ENCODE results near the gene CHST3.
"Not testable (repeated sequence)": the region's sequence is repeated elsewhere in the genome, so short reads cannot be mapped to it uniquely, and the experiment has no call there.

Gene CHST3

GRCh38 chr10:71950683-71951082 is 13.5 kb upstream of the CHST3 start:
- DNase-seq (ENCODE audit: low spot score): no peak

- DNase-seq (ENCODE audit: low spot score): no peak
These were observed 11.4 kb upstream of the CHST3 start for GRCh38 chr10:71952745-71953144.

GRCh38 chr10:71957546-71958275 is 6.5 kb upstream of the CHST3 start:
- DNase-seq (ENCODE audit: low spot score): no peak

- no peak for DNase-seq (ENCODE audit: low spot score)
These were observed 4.7 kb upstream of the CHST3 start for GRCh38 chr10:71959526-71959925.

- no peak for DNase-seq (ENCODE audit: low spot score)
These were observed 2.4 kb upstream of the CHST3 start for GRCh38 chr10:71961831-71962230.

- DNase-seq (ENCODE audit: low spot score): no peak
These were observed 1.3 kb upstream of the CHST3 start for GRCh38 chr10:71962901-71963300.

- DNase-seq (ENCODE audit: low spot score): no peak
These were observed 671 bp upstream of the CHST3 start for GRCh38 chr10:71963351-71964097.

GRCh38 chr10:71964743-71965515 is 734 bp downstream of the CHST3 start:
- DNase-seq (ENCODE audit: low spot score): no peak

GRCh38 chr10:71965623-71966022 is 1.4 kb downstream of the CHST3 start:
- DNase-seq (ENCODE audit: low spot score): no peak

- no peak for DNase-seq (ENCODE audit: low spot score)
These were observed 2.1 kb downstream of the CHST3 start for GRCh38 chr10:71966046-71967004.

- DNase-seq (ENCODE audit: low spot score): not testable (repeated sequence)
These were observed 3.8 kb downstream of the CHST3 start for GRCh38 chr10:71967958-71968357.

- DNase-seq (ENCODE audit: low spot score): no peak
These were observed 4.6 kb downstream of the CHST3 start for GRCh38 chr10:71968553-71969474.

- DNase-seq (ENCODE audit: low spot score): no peak
These were observed 5.7 kb downstream of the CHST3 start for GRCh38 chr10:71969929-71970328.

GRCh38 chr10:71970331-71970730 is 6.1 kb downstream of the CHST3 start:
- no peak for DNase-seq (ENCODE audit: low spot score)

- DNase-seq (ENCODE audit: low spot score): no peak
These were observed 6.7 kb downstream of the CHST3 start for GRCh38 chr10:71970869-71971268.

GRCh38 chr10:71971311-71971731 is 7.1 kb downstream of the CHST3 start:
- no peak for DNase-seq (ENCODE audit: low spot score)

- DNase-seq (ENCODE audit: low spot score): no peak
These were observed 7.8 kb downstream of the CHST3 start for GRCh38 chr10:71971769-71972555.

GRCh38 chr10:71972746-71973695 is 8.8 kb downstream of the CHST3 start:
- no peak for DNase-seq (ENCODE audit: low spot score)

All from hematopoietic multipotent progenitor cell treated with erythropoietin and hydrocortisone succinate and interleukin-3 and kit ligand, for 15 days (in vitro differentiated cells).